A549 treated with DMSO at 1 μM for 4 hours (cell line): Measurements from ENCODE around the gene KISS1. TPM values are rescaled to one million over a fixed set of nuclear protein-coding genes. Genes with fewer than 3 reads are reported as not detected.

Source experiments
- total RNA-seq: library from RNA; stranded (reverse); fragments of 200-300 nt; extraction: Qiagen RNA extraction; gene quantifications from 5 replicates; pipeline ENCODE4 v1.2.3, GENCODE V29; 2022; ENCODE audit warnings: low read depth

The KISS1 gene, protein sequence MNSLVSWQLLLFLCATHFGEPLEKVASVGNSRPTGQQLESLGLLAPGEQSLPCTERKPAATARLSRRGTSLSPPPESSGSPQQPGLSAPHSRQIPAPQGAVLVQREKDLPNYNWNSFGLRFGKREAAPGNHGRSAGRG
- 0.17 to 1.3 TPM (median 0.38 TPM) in 5 replicates for total RNA-seq

DNA sequence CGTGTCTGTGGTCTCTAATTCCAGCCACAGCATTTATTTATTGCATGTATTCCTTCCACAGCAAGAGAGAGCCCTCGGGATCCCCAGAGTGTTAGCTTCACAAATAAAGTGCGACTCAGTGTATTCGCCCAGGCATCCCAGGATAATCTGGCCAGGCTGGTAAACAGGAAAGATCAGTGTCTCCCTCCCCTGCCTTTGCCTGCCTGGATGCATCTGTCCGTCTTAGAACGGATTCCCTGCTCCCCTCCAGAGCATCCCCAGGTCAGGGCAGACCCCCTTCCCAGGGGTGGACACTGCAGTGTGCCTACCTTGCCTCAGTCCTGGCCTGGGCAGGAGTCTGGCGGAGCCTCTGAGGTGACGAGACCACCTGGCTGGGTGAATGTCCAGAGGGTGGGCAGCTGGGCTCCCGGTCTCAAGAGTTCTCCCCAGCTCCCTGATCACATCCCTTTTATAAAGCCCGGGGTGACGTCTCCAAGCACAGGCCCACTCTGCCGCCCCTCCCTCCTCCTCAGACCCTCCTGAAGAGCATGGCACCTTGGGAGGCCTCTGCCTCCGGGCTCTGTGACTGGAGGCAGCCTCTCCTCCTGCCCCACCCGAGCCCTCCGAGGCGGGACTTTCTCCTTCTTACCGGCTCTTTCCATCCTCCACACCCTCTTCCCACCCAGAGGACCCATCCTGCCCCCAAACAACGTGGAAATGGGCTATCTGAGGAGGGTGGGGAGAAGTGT lies at the start of gene KISS1:
Gene KISS1 (minus strand): TSS at position 424 of the 728 bp plus-strand sequence. CDS start 3,615 bp downstream, outside the sequence.

DNA sequence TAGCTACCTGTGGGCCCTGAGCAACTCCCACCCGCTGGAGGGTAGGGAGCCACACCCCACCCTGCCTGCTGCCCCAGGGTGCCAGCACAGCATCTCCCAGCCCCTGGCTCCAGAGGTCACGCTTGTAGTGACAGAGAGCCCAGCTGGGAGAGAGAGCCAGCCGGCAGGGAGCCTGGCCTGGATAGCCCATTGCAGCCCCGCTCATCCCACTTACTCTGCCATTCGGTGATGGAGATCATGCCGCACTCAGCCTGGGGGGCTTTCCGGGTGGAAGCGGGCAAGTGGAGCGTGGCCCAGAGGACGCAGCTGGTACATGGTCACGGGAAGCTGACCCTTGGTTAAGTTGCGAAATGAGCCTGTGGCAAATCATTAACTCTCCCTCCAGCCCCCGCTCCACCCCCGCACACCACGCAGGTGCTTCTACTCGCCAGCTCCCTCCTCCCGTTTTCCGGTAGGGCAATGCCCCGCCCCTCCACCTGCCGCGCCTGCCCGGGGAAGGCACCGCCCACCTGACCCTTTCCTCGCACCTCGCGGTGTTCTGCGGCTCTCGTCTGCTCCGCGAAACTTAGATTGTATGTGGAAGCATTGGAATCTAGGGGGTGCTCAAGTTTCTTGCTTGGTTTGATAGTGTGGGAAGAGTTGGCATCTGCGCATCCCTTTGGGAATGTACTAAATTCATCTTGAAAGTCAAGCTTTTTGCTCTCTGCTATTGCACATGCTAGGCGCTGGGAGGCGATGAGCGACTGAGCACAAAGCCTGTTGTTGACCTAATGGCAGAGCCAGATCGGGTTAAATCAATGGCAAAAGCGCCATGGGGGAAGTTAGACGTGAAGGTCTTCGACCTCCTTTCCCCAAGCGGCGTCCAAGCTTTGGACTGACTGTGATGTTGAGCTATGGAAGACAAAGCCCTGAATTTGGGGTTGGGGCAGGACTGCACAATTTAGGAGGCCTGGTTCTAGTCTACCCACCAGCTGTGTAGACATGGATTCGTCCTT lies 17.7 kb upstream of the KISS1 start, which contains the start of gene GOLT1A:
Gene GOLT1A (minus strand): TSS at position 321 of the 995 bp plus-strand sequence. CDS start 82 bp downstream, at position 239.

DNA sequence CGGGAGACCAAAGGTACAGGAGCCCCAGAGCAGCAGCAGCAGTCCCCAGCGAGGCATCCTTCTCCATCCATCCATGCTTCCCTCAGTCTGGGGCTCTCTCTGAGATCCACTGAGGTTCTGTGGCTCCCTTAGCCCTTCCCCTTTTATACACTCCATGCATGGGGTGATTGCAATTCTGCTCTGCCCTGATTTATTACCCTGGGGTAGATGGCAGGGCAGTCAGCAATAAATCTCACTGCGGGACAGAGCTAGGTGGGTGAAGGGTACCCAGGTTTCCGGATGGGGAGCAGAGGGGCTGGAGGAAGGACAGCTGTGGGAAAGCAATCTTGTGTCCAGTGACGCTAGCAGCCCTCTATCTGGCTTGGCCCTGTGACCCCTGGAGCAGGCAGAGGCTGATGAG lies 30.1 kb downstream of the KISS1 start, which contains the start of gene REN:
Gene REN (minus strand): TSS at position 119 of the 400 bp plus-strand sequence. CDS start 44 bp downstream, at position 75.

DNA sequence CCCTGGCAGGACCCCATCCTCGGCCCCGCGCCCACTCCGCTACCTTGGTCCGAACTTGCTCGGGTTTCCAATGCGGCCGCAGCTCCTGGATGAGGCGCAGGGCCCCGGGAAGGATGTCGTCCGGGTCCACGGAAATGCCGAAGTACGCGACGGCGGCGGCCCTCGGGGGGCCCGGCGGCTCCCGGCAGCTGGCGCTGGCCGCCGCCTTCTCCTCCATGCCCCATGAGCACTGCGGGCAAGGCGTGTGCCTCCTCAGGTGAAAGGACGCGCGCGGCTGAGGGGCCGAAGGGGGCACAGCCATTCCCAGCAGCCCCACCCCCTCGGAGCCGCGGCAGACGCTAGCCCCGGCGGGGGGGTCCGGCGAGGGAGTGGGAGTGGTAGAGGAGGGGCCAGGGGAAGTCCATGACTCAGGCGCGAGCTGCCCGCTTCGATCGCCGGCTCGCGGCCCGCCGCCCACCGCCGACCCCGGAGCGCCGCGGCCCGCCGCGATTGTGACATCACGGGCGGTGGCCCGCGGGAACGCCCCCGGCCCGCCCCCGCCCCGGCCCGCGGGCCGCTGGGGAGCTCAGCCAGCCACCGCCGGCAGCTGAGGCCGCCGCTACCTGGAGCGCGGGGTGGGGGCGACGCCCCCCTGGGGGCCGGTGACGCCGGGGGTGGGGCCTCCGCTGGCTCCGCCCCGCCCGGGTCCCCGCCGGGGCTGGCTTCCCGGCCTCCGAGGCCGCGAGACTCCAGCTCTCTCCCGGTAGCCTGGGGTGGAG lies 44.6 kb downstream of the KISS1 start, which contains the start of gene ETNK2:
Gene ETNK2 (minus strand): TSS at position 493 of the 758 bp plus-strand sequence. CDS start 192 bp downstream, at position 301.

Other genes with a start within 250 kb of the KISS1 start
- 17.2 to 21.3 TPM (median 19.4 TPM) in 5 replicates for gene SOX13, start 123.4 kb downstream of the KISS1 start, total RNA-seq
- gene ETNK2, start 44.4 kb downstream of the KISS1 start, total RNA-seq = 3.2 to 3.9 TPM (median 3.5 TPM) in 5 replicates
- not detected in 5 replicates for gene REN, start 30.2 kb downstream of the KISS1 start, total RNA-seq
- gene GOLT1A, start 17.5 kb upstream of the KISS1 start, total RNA-seq = 3.8 to 6.4 TPM (median 5.5 TPM) in 5 replicates
- 21.1 to 30.6 TPM (median 26.1 TPM) in 5 replicates for gene PLEKHA6, start 163.4 kb upstream of the KISS1 start, total RNA-seq
- 27.7 to 32.8 TPM (median 31.3 TPM) in 5 replicates for gene PPP1R15B, start 215.3 kb upstream of the KISS1 start, total RNA-seq